GM13977 (cell line): Measurements from ENCODE around the gene DSN1.

ENCODE experiments used
- DNase-seq: peaks from one replicate; pipeline ENCODE4 v3.0.0; 2012; ENCODE audit warnings: low spot score
- in situ Hi-C: fragments of 300-500 bp; cut with MboI; formaldehyde crosslinking; loops from one replicate; pipeline ENCODE4 v1.12.0; 2022; ENCODE audit warnings: low sequenced_read_pairs, low pct_unique_long_range_greater_than_20kb, mixed read lengths, inconsistent platforms; ENCODE audit not compliant: unreplicated experiment
- TF ChIP-seq, protein P1 (sequence below): IDR thresholded peaks from 2 replicates; pipeline ENCODE4 v1.5.1; 2012; ENCODE audit warnings: mild to moderate bottlenecking, control low read depth; ENCODE audit not compliant: insufficient read depth; ENCODE audit errors: extremely low read depth, missing control alignments

Gene DSN1

DNA sequence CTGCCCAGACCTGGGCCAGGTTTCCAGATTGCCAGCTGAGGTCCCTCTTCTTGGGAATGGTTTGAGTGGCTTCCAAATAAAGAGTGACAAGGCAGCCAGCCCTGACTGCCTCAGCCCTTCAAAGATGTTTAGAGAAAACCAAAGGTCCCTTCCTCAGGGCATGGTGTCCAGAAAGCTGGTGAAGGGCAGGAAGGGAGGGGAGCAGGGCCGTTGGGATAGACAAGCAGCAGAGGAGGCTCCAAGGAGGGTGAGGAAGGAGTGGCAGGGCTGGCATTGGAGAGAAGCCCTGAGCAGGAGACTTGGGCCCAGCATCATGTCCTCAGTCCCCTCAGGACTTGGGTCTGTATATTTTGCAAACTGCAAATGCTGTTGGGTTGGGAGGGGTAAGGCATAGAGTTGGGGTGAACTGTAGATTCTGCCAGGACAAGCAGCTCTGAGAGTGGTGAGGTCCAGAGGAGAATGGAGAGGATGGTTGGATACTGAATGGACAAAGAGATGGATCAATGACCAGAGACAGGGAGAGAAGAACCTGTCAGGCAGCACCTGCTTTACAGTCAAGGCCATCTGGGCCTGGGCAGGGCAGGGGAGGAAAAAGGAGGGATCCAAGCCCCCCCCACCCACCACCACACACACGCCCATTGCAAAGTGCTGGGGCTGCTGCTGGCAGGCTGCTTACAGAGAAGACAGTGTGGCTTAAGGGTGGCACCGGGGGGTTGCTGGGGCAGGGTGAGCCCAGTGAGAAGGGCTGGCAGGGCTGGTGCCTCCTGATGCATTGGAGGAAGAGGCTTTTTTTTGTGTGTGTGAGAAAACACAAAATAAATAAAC lies 5.5 kb upstream of the DSN1 start:
- TF ChIP-seq, protein P1, sequence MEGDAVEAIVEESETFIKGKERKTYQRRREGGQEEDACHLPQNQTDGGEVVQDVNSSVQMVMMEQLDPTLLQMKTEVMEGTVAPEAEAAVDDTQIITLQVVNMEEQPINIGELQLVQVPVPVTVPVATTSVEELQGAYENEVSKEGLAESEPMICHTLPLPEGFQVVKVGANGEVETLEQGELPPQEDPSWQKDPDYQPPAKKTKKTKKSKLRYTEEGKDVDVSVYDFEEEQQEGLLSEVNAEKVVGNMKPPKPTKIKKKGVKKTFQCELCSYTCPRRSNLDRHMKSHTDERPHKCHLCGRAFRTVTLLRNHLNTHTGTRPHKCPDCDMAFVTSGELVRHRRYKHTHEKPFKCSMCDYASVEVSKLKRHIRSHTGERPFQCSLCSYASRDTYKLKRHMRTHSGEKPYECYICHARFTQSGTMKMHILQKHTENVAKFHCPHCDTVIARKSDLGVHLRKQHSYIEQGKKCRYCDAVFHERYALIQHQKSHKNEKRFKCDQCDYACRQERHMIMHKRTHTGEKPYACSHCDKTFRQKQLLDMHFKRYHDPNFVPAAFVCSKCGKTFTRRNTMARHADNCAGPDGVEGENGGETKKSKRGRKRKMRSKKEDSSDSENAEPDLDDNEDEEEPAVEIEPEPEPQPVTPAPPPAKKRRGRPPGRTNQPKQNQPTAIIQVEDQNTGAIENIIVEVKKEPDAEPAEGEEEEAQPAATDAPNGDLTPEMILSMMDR = no peak
- in situ Hi-C loops = no loop called here

DNA sequence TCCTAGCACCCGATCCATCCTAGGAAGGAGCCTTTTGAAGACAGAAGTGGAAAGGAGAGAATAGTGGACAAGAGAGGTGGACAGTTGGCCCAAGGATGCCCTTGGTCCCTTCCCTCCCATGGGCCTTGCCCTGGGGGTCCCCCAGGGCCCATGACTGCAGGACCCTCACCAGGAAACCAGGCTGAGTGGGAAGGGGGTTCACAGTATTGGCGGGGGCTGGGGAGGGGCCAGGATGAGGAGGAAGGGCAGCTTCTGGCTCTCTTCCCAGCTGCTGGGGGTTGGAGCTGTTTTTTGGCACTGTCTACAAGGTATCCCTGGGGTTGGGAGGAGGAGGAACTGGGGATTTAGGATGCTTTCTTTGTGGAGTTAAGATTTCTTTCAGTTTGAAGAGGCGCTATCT lies 4.0 kb upstream of the DSN1 start:
- no peak for DNase-seq
- TF ChIP-seq, protein P1 = no peak
- in situ Hi-C loops = no loop called here

More for the DNA sequence above, 5.5 kb upstream of the DSN1 start:
- no peak for DNase-seq

GRCh38 chr20:36777167-36777566 lies 3.6 kb upstream of the DSN1 start:
- TF ChIP-seq, protein P1 = no peak
- in situ Hi-C loops = no loop called here
- no peak for DNase-seq

DNA sequence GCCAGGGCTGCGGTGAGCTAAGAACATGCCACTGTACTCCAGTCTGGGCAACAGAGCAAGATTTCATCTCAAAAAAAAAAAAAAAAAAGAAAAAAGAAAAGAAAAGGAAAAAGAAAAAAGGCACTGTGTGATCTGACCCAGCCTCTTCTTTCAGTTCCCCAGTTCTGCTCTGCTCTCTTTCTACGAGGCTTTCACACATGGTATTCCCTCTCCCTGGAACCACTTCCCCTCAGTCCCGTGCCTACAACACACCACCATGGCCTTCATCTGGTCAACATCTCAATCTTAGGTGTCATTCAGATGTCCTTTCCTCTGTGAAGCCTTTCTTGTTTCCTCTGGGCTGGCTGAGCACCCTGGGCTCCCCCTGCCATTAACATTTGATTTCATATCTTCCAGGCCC lies 2.3 kb upstream of the DSN1 start:
- DNase-seq = no peak
- TF ChIP-seq, protein P1 = no peak
- in situ Hi-C loops = no loop called here

DNA sequence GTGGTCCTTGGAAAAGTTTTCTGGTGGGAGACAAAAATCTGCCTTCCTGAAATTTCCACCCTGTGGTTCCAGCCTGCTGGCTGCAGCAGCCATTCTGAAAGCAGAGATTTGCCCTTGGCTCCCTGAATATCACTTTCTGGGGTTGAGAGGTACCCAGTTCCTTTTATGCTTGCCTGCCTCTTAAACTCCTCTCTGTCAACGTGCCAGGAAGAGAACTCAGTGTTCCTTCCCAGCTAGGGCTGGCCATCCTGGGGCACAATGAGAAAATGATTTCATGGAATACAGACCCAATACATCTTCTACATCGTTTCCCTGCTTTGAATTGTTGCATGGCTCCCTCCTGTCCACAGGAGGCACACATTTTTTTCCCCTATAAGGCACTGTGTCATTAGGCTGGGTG lies 1.6 kb upstream of the DSN1 start:
- in situ Hi-C loops = no loop called here
- DNase-seq = no peak

GRCh38 chr20:36773107-36773596 lies 411 bp downstream of the DSN1 start:
- no peak for DNase-seq
- in situ Hi-C loops = no loop called here
- TF ChIP-seq, protein P1 = no peak

More for the DNA sequence above, 1.6 kb upstream of the DSN1 start:
- TF ChIP-seq, protein P1 = no peak

DNA sequence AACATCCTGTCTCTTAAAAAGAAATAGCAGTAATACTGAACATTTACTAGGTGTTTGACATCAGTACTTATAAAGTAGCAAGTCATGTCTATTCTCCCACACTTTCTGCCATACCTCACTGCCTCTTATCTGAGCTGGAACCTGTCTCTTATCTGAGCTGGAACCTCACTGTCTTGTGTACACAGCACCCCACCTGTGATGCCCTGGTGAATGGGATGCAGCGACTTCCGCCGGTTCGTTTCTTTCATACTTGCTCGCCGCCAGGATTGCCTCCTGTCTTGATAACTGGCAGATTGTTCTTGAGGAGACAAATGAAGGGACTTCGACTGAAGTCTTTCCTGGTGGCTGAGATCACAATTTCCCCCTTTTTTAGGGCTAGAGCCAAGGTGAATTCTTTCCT lies 2.9 kb downstream of the DSN1 start:
- DNase-seq = no peak
- in situ Hi-C loops = no loop called here
- TF ChIP-seq, protein P1 = no peak
